HG03097 (cell line): Measurements from ENCODE around the gene DRAXIN.
"Not testable (repeated sequence)": the region's sequence is repeated elsewhere in the genome, so short reads cannot be mapped to it uniquely, and the experiment has no call there.

Source experiments
- ATAC-seq: cut with Tn5 transposase; IDR thresholded peaks from one replicate; pipeline ENCODE4 v1.9.1; 2021; ENCODE audit not compliant: unreplicated experiment, low FRiP score

The DRAXIN gene, protein sequence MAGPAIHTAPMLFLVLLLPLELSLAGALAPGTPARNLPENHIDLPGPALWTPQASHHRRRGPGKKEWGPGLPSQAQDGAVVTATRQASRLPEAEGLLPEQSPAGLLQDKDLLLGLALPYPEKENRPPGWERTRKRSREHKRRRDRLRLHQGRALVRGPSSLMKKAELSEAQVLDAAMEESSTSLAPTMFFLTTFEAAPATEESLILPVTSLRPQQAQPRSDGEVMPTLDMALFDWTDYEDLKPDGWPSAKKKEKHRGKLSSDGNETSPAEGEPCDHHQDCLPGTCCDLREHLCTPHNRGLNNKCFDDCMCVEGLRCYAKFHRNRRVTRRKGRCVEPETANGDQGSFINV

GRCh38 chr1:11691302-11691914 is at the start of gene DRAXIN:
Gene DRAXIN (plus strand): TSS chr1:11691710. CDS start chr1:11706259, 14,549 bp downstream.
- ATAC-seq, result no peak

- no peak for ATAC-seq
Measured at GRCh38 chr1:11641776-11642305, 49.7 kb upstream of the DRAXIN start.

DNA sequence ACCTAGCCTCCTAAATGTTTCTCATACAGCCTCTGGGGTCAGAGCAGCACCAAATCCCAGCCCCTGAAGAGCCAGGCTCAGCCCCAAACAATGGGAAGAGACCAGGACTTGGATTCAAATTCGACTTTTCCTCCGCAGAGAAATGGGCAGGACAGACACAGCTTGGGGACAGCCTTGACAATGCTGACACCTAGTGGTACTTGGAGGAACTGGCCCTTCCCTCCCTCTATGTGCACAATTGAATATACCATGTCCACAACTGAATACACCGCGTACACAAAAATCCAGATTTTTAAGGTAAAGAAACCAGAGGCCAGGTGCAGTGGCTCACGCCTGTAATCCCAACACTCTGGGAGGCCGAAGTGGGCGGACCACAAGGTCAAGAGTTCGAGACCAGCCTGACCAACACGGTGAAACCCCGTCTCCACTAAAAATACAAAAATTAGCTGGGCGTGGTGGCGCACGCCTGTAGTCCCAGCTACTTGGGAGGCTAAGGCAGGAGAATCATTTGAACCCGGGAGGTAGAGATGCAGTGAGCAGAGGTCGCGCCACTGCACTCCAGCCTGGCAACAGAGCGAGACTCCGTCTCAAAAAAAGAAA is 49.0 kb upstream of the DRAXIN start:
- not testable (repeated sequence) for ATAC-seq

DNA sequence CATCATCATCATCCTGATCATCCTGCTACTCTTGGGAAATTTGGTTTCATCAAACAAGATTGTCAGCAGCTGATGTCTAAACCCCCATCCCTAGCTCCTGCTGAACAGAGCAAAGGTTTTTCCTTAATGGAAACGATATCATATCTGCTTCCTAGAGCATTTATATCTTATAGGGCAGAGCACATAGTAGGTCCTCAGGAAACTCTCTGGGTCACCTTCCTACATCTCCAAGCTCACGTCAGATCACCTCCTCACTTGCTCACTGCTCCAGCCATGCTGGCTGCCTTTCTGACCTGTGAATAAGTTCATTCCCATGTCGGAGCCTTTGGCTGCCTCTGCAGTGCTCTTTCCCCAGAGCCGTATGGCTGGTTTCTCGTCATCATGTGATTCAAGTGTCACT is 47.7 kb upstream of the DRAXIN start:
- ATAC-seq, result no peak

GRCh38 chr1:11645270-11645669 is 46.2 kb upstream of the DRAXIN start:
- ATAC-seq, result no peak

DNA sequence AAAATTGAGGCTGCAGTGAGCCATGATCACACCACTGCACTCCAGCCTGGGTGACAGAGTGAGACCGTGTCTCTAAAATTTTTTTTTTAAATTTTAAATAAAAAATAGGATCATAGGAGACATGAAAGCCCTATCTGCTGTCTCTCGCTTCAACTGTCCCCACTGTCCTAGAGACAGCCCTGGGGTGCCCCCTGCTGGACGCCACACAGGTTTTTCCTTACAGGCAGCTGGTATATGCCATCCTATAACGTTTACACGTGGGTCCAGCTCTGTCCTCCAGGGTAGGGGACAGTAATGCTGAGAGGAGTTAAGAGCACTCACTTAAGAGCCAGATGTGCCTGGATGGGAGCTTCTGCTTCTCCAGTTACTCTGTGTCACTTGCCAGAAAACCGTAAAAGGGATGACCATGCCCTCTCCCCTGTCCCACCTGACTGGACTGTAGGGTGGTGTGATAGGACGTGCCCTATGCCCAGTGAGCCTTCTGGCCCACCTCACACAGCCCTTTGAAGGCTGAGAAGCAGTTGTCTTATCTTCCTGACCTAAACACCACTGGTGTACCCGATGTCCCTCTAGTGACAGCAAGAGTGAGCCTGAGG is 45.7 kb upstream of the DRAXIN start:
- ATAC-seq, result no peak

DNA sequence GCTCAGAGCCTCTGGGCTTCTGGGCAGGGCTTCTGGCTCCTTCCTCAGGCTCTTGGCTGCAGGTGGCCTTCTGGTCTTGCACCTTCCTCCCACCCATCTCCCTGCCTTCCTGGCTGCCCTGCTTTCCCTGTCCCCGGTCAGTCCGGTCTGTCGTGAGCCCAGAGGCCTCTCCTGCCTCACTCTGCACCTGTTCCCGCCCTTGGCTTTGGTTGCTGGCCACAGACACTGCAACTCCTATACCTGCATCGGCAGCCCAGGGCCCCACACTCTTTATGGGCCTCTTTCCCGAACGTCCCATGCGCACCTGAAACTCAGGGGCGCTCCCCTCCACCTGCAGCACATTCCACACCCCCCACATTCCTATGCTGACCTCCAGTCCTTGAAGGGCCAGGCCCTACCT is 45.2 kb upstream of the DRAXIN start:
- ATAC-seq, result no peak

- ATAC-seq, result no peak
Measured at GRCh38 chr1:11647333-11647732, 44.2 kb upstream of the DRAXIN start.

DNA sequence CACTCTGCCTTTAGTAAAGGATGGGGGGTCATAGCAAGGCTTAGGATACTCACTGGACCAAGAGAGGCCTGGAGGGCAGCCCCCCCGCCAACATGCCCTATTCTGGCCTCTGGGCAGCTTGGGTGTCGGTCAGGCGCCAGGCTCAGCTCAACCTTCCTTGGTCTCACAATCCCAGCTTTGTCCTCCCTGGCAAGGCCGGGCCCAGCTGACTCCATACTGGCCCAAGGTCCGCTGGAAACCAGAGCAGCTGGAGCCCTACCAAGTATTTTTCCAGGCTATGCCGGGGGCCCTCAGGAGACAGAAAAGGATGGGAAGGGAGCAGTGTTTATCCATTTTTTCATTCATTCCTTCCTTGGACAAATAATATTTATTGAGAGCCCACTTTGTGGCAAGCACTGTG is 43.5 kb upstream of the DRAXIN start:
- no peak for ATAC-seq

GRCh38 chr1:11648732-11649158 is 42.8 kb upstream of the DRAXIN start:
- ATAC-seq, result no peak

DNA sequence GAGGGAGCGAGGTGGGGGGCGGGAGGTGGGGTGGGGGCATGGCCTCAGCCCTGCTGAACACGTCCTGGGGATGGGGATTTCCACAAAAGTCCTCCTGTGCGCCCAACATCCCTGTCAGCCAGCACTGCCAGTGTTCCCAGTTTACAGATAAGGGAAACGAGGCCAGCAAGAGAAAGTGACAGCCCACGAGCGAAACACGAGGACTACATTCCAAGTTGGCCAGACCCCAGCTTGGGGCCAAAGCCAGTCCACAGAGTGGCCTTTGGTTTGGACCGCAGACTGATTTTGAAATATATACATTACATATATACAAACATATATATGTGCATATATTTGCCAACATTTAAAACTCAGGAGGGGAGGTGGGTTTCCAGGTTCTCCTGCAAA is 42.3 kb upstream of the DRAXIN start:
- ATAC-seq, result no peak

- ATAC-seq, result no peak
Measured at GRCh38 chr1:11649624-11650330, 41.7 kb upstream of the DRAXIN start.

- ATAC-seq, result no peak
Measured at GRCh38 chr1:11650331-11650991, 41.0 kb upstream of the DRAXIN start.

- ATAC-seq, result no peak
Measured at GRCh38 chr1:11651017-11651416, 40.5 kb upstream of the DRAXIN start.

DNA sequence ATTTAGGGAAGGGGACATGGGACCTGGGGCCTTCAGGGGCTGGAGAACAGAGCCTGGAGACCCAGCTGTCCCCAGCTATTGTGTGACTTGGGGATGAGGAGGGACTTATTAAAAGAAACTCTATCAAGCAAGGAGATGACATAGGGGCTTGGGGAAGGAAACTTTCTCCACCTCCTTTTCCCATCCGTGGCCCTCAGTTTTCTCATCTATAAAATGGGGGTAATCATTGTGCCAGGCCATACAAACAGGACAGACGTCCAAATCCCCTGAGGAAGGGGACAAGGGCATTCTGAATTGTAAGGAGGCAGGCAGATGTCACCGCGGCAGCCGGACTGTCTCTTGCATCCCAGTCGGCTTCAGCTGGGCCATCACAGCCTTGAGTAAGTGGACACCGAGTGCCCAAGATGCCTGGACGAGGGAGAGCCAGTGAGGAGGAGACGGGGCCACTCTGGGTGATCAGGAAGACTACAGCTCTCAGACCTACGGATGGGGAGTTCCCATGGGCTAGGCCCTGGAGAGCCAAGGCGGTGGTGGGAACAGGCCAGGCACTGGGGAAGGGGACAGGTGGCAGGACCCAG is 39.2 kb upstream of the DRAXIN start:
- ATAC-seq, result no peak

- no peak for ATAC-seq
Measured at GRCh38 chr1:11653101-11653860, 38.2 kb upstream of the DRAXIN start.

DNA sequence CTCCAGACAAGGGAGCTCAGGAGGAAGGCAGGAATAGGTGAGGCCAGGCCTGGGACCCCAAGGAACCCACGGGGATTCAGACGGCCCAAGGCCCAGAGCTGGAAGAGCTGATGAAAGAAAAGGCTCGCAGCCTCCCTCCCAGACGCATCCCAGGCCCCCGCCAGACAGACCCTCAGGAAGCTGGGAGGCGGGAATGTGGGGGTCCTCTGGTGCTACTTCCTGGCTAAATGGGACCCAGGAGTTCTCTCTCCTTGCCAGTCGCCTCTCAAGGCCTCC is 37.7 kb upstream of the DRAXIN start:
- ATAC-seq, result no peak

GRCh38 chr1:11654137-11654938 is 37.2 kb upstream of the DRAXIN start, which contains the start of the genes FBXO2 and FBXO44:
Gene FBXO2 (minus strand): TSS chr1:11654429. CDS start chr1:11654340, 89 bp downstream.
Gene FBXO44 (plus strand): TSS chr1:11654877. CDS start chr1:11655836, 959 bp downstream.
- ATAC-seq, result no peak
